SK-N-SH treated with all-trans-retinoic acid at 6 μM for 48 hours (cell line): ENCODE results near the gene GALNTL6.

Experiments
- ARNTL ChIP-seq: fragments of 450-650 bp; formaldehyde crosslinking; IDR thresholded peaks from 2 replicates; pipeline ENCODE4 v1.5.0; 2020; ENCODE audit warnings: low read depth, mild to moderate bottlenecking, moderate library complexity, borderline replicate concordance
- BACH2 ChIP-seq: fragments of 250-450 bp; sonication (Bioruptor Pico); IDR thresholded peaks from 2 replicates; pipeline ENCODE4 v1.9.0; 2021; ENCODE audit warnings: mild to moderate bottlenecking, borderline replicate concordance
- CSDC2 ChIP-seq: fragments of 250-450 bp; sonication (Bioruptor Pico); IDR thresholded peaks from 2 replicates; pipeline ENCODE4 v1.5.0; 2020; ENCODE audit warnings: mild to moderate bottlenecking, moderate library complexity
- GLIS3 ChIP-seq: fragments of 250-450 bp; sonication (Bioruptor Pico); IDR thresholded peaks from 2 replicates; pipeline ENCODE4 v1.5.0; 2020; ENCODE audit warnings: mild to moderate bottlenecking, moderate library complexity
- ISL1 ChIP-seq: fragments of 250-450 bp; sonication (Bioruptor Pico); IDR thresholded peaks from 2 replicates; pipeline ENCODE4 v2.1.2; 2022; ENCODE audit warnings: mild to moderate bottlenecking, moderate library complexity
- OSR1 ChIP-seq: fragments of 250-450 bp; sonication (Bioruptor Pico); IDR thresholded peaks from 2 replicates; pipeline ENCODE4 v1.8.0; 2022; ENCODE audit warnings: moderate library complexity, mild to moderate bottlenecking, inconsistent platforms
- PATZ1 ChIP-seq: fragments of 250-450 bp; sonication (Bioruptor Pico); IDR thresholded peaks from 2 replicates; pipeline ENCODE4 v1.8.0; 2020; ENCODE audit warnings: mild to moderate bottlenecking, moderate library complexity, borderline replicate concordance
- RARB ChIP-seq: fragments of 250-450 bp; sonication (Bioruptor Pico); IDR thresholded peaks from 2 replicates; pipeline ENCODE4 v1.8.0; 2021; ENCODE audit warnings: mild to moderate bottlenecking, moderate library complexity
- SNAI2 ChIP-seq: fragments of 250-450 bp; sonication (Bioruptor Pico); IDR thresholded peaks from 2 replicates; pipeline ENCODE4 v1.5.0; 2020; ENCODE audit warnings: mild to moderate bottlenecking, moderate library complexity
- TCF4 ChIP-seq: fragments of 250-450 bp; sonication (Bioruptor Pico); IDR thresholded peaks from 2 replicates; pipeline ENCODE4 v1.8.0; 2021; ENCODE audit warnings: mild to moderate bottlenecking, moderate library complexity, borderline replicate concordance
- TSHZ2 ChIP-seq: fragments of 250-450 bp; sonication (Bioruptor Pico); IDR thresholded peaks from 2 replicates; pipeline ENCODE4 v1.5.0; 2020; ENCODE audit warnings: mild to moderate bottlenecking, moderate library complexity
- ZFP3 ChIP-seq: fragments of 250-450 bp; sonication (Bioruptor Pico); IDR thresholded peaks from 2 replicates; pipeline ENCODE4 v1.5.0; 2020; ENCODE audit warnings: mild to moderate bottlenecking, moderate library complexity
- ZFP30 ChIP-seq: fragments of 450-650 bp; formaldehyde crosslinking; IDR thresholded peaks from 2 replicates; pipeline ENCODE4 v1.5.0; 2022; ENCODE audit warnings: mild to moderate bottlenecking, moderate library complexity
- TF ChIP-seq, protein P1 (sequence below): fragments of 250-450 bp; sonication (Bioruptor Pico); IDR thresholded peaks from 2 replicates; pipeline ENCODE4 v1.5.1; 2020; ENCODE audit warnings: low read depth, mild to moderate bottlenecking, moderate library complexity

DNA sequence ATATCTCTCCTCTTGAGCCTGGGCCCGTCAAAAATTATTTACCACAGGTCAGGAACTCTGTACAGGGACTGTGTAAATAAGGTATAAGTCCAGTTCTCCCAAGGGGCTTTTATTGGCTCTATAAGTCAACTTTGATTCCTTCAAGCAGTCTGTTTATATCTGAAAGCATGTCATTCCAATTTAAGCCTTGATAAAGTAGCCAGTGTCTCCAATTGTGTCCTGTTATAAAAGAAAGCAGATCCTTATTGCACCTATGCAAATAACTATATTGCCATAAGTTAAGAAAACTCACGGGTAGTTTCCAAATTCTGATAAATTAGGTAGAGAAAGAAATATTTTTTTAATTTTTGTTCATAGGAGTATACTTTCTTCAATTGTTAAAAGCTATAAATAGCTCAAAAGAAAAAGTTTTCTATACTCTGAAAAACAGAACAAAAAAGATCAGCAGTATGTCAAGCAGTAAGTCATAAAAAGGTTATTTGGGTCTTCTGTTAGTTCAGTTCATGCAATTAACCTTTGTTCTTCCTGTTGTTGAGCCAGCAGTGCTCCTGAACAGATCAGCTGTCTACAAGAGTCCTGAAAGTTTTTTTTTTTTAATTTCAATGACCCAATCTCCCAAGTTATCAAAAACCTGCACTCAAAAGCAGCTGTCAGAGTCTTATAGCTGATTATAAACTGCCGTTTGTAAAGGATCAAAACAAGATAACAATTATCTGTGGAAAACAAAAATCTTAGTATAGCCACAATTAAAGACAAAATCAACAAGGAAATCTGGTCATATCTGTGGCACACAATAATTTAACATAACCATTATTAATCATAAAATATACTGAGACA is 1177.0 kb downstream of the GALNTL6 start:
- no peak for TF ChIP-seq ZFP3 (CRISPR knock-in tag)
- TF ChIP-seq GLIS3 (CRISPR knock-in tag) = no peak
- TF ChIP-seq BACH2 (CRISPR knock-in tag) = no peak
- TF ChIP-seq ISL1 (CRISPR knock-in tag) = no peak
- no peak for TF ChIP-seq TSHZ2
- TF ChIP-seq OSR1 (CRISPR knock-in tag) = no peak
- TF ChIP-seq TCF4 (CRISPR knock-in tag) = no peak
- no peak for TF ChIP-seq ARNTL (CRISPR knock-in tag)
- no peak for TF ChIP-seq SNAI2 (CRISPR knock-in tag)
- TF ChIP-seq RARB (CRISPR knock-in tag) = no peak
- no peak for TF ChIP-seq CSDC2 (CRISPR knock-in tag)
- TF ChIP-seq PATZ1 (CRISPR knock-in tag) = no peak
- TF ChIP-seq, protein P1, sequence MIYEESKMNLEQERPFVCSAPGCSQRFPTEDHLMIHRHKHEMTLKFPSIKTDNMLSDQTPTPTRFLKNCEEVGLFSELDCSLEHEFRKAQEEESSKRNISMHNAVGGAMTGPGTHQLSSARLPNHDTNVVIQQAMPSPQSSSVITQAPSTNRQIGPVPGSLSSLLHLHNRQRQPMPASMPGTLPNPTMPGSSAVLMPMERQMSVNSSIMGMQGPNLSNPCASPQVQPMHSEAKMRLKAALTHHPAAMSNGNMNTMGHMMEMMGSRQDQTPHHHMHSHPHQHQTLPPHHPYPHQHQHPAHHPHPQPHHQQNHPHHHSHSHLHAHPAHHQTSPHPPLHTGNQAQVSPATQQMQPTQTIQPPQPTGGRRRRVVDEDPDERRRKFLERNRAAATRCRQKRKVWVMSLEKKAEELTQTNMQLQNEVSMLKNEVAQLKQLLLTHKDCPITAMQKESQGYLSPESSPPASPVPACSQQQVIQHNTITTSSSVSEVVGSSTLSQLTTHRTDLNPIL = no peak
- no peak for TF ChIP-seq ZFP30
